Upper lobe of right lung (tissue), 1 donor: ENCODE results near the gene MAFF. TPM values are rescaled to one million over a fixed set of nuclear protein-coding genes. Genes with fewer than 3 reads are reported as not detected.
"Not testable (repeated sequence)": the region's sequence is repeated elsewhere in the genome, so short reads cannot be mapped to it uniquely, and the experiment has no call there.

Source experiments
- ATAC-seq: fragments of 200-7000 bp; cut with Tn5 transposase; one replicate; pipeline ENCODE4 v1.9.1; 2020; ENCODE audit warnings: mild to moderate bottlenecking, moderate library complexity
- DNase-seq: peaks from one replicate; pipeline ENCODE4 v3.0.0-alpha.2; 2020
- H3K27ac ChIP-seq: fragments of 200-600 bp; one replicate; pipeline ENCODE4 v1.8.0; 2022
- H3K27me3 ChIP-seq: fragments of 200-600 bp; one replicate; pipeline ENCODE4 v1.8.0; 2022; ENCODE audit warnings: mild to moderate bottlenecking
- H3K36me3 ChIP-seq: fragments of 200-600 bp; one replicate; pipeline ENCODE4 v1.8.0; 2022
- H3K4me1 ChIP-seq: fragments of 200-600 bp; one replicate; pipeline ENCODE4 v1.8.0; 2022
- H3K4me3 ChIP-seq: fragments of 200-600 bp; one replicate; pipeline ENCODE4 v1.8.0; 2022; ENCODE audit warnings: mild to moderate bottlenecking
- H3K9me3 ChIP-seq: fragments of 200-600 bp; one replicate; pipeline ENCODE4 v1.8.0; 2022
- CTCF ChIP-seq: fragments of 200-600 bp; IDR thresholded peaks from one replicate; pipeline ENCODE4 v1.8.0; 2022; ENCODE audit warnings: antibody characterized with exemption
- intact Hi-C: fragments of 100-400 bp; cut with DNase I; formaldehyde crosslinking; loops from one replicate; pipeline ENCODE4 v1.11.0; 2022
- total RNA-seq: library from RNA; stranded (reverse); fragmentation: NEBNext Ultra II Directional; extraction: Animal tissue kit (Norgen Biotek cat#: 25700); gene quantifications from one replicate; pipeline ENCODE4 v1.2.1, GENCODE V29; 2021
- donor health status: DM: no; HTN: yes; CAD: no; lungs with severe emphysema.

The MAFF gene
- total RNA-seq, 1 donor from 2014 or later: 48.9 TPM

GRCh38 chr22:38175206-38176118 lies 26.3 kb upstream of the MAFF start:
- no peaks in the 10 kb centered on the region for H3K27me3 ChIP-seq
- peaks cover 59% of the 10 kb centered on the region for H3K4me1 ChIP-seq
- no peak for TF ChIP-seq CTCF
- H3K27ac ChIP-seq: peak overlapping the region; percentile 67
- no peak overlapping the region for H3K4me3 ChIP-seq
- ATAC-seq: no peak
- H3K36me3 ChIP-seq: no peaks in the 10 kb centered on the region
- no peak for DNase-seq
- no peaks in the 10 kb centered on the region for H3K9me3 ChIP-seq
- intact Hi-C loops: no loop called here

- peak overlapping the region; percentile 67 for H3K27ac ChIP-seq
- no peak overlapping the region for H3K4me3 ChIP-seq
- no peak for TF ChIP-seq CTCF
- intact Hi-C loops: no loop called here
- no peaks in the 10 kb centered on the region for H3K36me3 ChIP-seq
- no peaks in the 10 kb centered on the region for H3K27me3 ChIP-seq
- H3K9me3 ChIP-seq: no peaks in the 10 kb centered on the region
- ATAC-seq (peak; percentile 52), DNase-seq (peak; percentile 81)
- H3K4me1 ChIP-seq: peaks cover 67% of the 10 kb centered on the region
Measured at GRCh38 chr22:38176170-38176741, 25.5 kb upstream of the MAFF start.

GRCh38 chr22:38177044-38177443 lies 24.8 kb upstream of the MAFF start:
- no peaks in the 10 kb centered on the region for H3K27me3 ChIP-seq
- peak overlapping the region; percentile 67 for H3K27ac ChIP-seq
- H3K4me1 ChIP-seq: peaks cover 67% of the 10 kb centered on the region
- DNase-seq: no peak
- TF ChIP-seq CTCF: no peak
- intact Hi-C loops: no loop called here
- no peak for ATAC-seq
- H3K4me3 ChIP-seq: no peak overlapping the region
- H3K36me3 ChIP-seq: no peaks in the 10 kb centered on the region
- H3K9me3 ChIP-seq: no peaks in the 10 kb centered on the region

- ATAC-seq: not testable (repeated sequence)
Measured at GRCh38 chr22:38177571-38177925, 24.2 kb upstream of the MAFF start.

GRCh38 chr22:38177926-38178604 lies 23.7 kb upstream of the MAFF start:
- Histone ChIP-seq H3K27ac (peak overlapping the region; percentile 67), H3K4me1 (peaks cover 62% of the 10 kb centered on the region), H3K4me3 (no peak overlapping the region), H3K36me3 (no peaks in the 10 kb centered on the region), H3K27me3 (no peaks in the 10 kb centered on the region), H3K9me3 (no peaks in the 10 kb centered on the region)
- intact Hi-C loops: no loop called here
- TF ChIP-seq CTCF: no peak
- DNase-seq (no peak), ATAC-seq (peak; percentile 4)

More at GRCh38 chr22:38177571-38177925, 24.2 kb upstream of the MAFF start:
- intact Hi-C loops, DNase-seq, H3K4me3 ChIP-seq, H3K9me3 ChIP-seq, H3K27me3 ChIP-seq, H3K36me3 ChIP-seq: not testable (repeated sequence)
- peaks cover 67% of the 10 kb centered on the region for H3K4me1 ChIP-seq
- H3K27ac ChIP-seq: peak overlapping the region; percentile 67

GRCh38 chr22:38178605-38178937 lies 23.2 kb upstream of the MAFF start:
- ATAC-seq, H3K27me3 ChIP-seq, H3K9me3 ChIP-seq, H3K36me3 ChIP-seq, intact Hi-C loops, H3K4me3 ChIP-seq, DNase-seq: not testable (repeated sequence)
- Histone ChIP-seq H3K27ac (peak overlapping the region; percentile 67), H3K4me1 (peaks cover 57% of the 10 kb centered on the region)
